K562 (cell line): ENCODE data around the gene RER1. TPM values are rescaled to one million over a fixed set of nuclear protein-coding genes. Genes with fewer than 3 reads are reported as not detected.

Experiments
- ATAC-seq: fragments of 200-7000 bp; cut with Tn5 transposase; 3 replicates; pipeline ENCODE4 v1.9.1; 2020; ENCODE audit warnings: moderate library complexity
- BruUV-seq: library from RNA; stranded (reverse); fragments of 400-500 nt; replicated peaks from 2 replicates; lab custom pipeline; 2021; lab: Mats Ljungman, UMichigan
- CTCF ChIA-PET: fragments of 300-600 bp; formaldehyde crosslinking; extraction: SDS; loops from one replicate; lab custom pipeline; 2021; ENCODE audit warnings: low intra/inter-chr PET ratio; lab: Yijun Ruan, JAX
- POLR2A ChIA-PET: fragments of 300-600, 350-650 bp; sonication (Branson Sonifier 250); formaldehyde crosslinking; extraction: SDS; loops from one replicate; lab custom pipeline; 2021; ENCODE audit warnings: antibody characterized with exemption, inconsistent platforms; lab: Yijun Ruan, JAX
- DNase-seq, 4 experiments: peaks; one replicate each; pipeline versions ENCODE4 v3.0.0 to v3.0.0-alpha.2; 2011 to 2018; ENCODE audit warnings: low spot score in 3 of 4, mixed read lengths in 3 of 4; ENCODE audit errors: extremely low read depth in 1 of 4
- FAIRE-seq: peaks from 2 replicates; lab custom pipeline; 2011; peaks lifted over from hg19 to GRCh38; lab: Jason Lieb, UNC
- H2AFZ ChIP-seq: 2 replicates; pipeline ENCODE4 v1.6.0; 2011; ENCODE audit warnings: low read depth, low read length, control low read depth, inconsistent platforms
- H3K27ac ChIP-seq: fragments of 200-600 bp; 3 replicates; pipeline ENCODE4 v1.8.0; 2011; ENCODE audit warnings: low read depth, mild to moderate bottlenecking, control low read depth, inconsistent platforms, low read length, moderate library complexity, mixed read lengths; ENCODE audit errors: extremely low read depth
- H3K27me3 ChIP-seq, 2 experiments: fragments of 300-600 bp in 1 of 2; 2 replicates in 1 of 2; 3 replicates in 1 of 2; pipeline versions ENCODE4 v1.6.0 to v1.8.0; 2011; ENCODE audit warnings: inconsistent platforms in 2 of 2, low read length in 2 of 2, mild to moderate bottlenecking in 1 of 2, mixed read lengths in 1 of 2, moderate library complexity in 1 of 2; ENCODE audit not compliant: control insufficient read depth in 2 of 2, insufficient read depth in 2 of 2
- H3K36me3 ChIP-seq: fragments of 300-600 bp; 3 replicates; pipeline ENCODE4 v1.8.0; 2011; ENCODE audit warnings: mild to moderate bottlenecking, low read length, inconsistent platforms; ENCODE audit not compliant: control insufficient read depth, insufficient read depth
- H3K4me1 ChIP-seq, 2 experiments: fragments of 200-600 bp in 1 of 2; replicated peaks in 1 of 2; 2 replicates in 1 of 2; 3 replicates in 1 of 2; pipeline versions ENCODE4 v1.5.1 to v1.8.0; 2011; ENCODE audit warnings: inconsistent platforms in 2 of 2, low read length in 2 of 2, mild to moderate bottlenecking in 1 of 2, mixed read lengths in 1 of 2, moderate library complexity in 1 of 2; ENCODE audit not compliant: control insufficient read depth in 2 of 2, insufficient read depth in 2 of 2
- H3K4me2 ChIP-seq: 2 replicates; pipeline ENCODE4 v1.6.1; 2011; ENCODE audit warnings: low read length, control low read depth, inconsistent platforms, mixed read lengths; ENCODE audit not compliant: insufficient read depth
- H3K4me3 ChIP-seq: fragments of 200-600 bp; sonication (generic), shearing (Covaris generic); 2 replicates; pipeline ENCODE4 v1.5.1; 2016; ENCODE audit warnings: control low read depth, inconsistent platforms
- H3K79me2 ChIP-seq: fragments of 200-600 bp; 3 replicates; pipeline ENCODE4 v1.8.0; 2011; ENCODE audit warnings: low read length, inconsistent platforms; ENCODE audit not compliant: control insufficient read depth, insufficient read depth
- H3K9ac ChIP-seq, 2 experiments: 2 replicates each; pipeline versions ENCODE4 v1.6.0 to v1.6.1; 2011; ENCODE audit warnings: low read depth in 2 of 2, low read length in 2 of 2, control low read depth in 1 of 2, inconsistent platforms in 1 of 2, mild to moderate bottlenecking in 1 of 2, mixed read lengths in 1 of 2; ENCODE audit not compliant: insufficient read depth in 1 of 2
- H3K9me1 ChIP-seq: one replicate; pipeline ENCODE4 v1.6.0; 2011; ENCODE audit warnings: inconsistent platforms, mild to moderate bottlenecking, low read length, moderate library complexity; ENCODE audit not compliant: control insufficient read depth, insufficient read depth
- H3K9me3 ChIP-seq: replicated peaks from 2 replicates; pipeline ENCODE4 v1.5.1; 2011; ENCODE audit warnings: low read depth, low read length, inconsistent platforms; ENCODE audit not compliant: control insufficient read depth, insufficient read depth
- H4K20me1 ChIP-seq: replicated peaks from 2 replicates; pipeline ENCODE4 v1.6.1; 2011; ENCODE audit warnings: low read length, inconsistent platforms, mixed read lengths; ENCODE audit not compliant: control insufficient read depth, insufficient read depth
- CAMTA2 ChIP-seq: fragments of 250-450 bp; sonication (Bioruptor Pico); conservative IDR thresholded peaks from 2 replicates; pipeline ENCODE4 v1.5.1; 2022
- HEY1 ChIP-seq: fragments of 250-450 bp; sonication (Bioruptor Pico); IDR thresholded peaks from 2 replicates; pipeline ENCODE4 v1.5.0; 2020; ENCODE audit warnings: mild to moderate bottlenecking, moderate library complexity, borderline replicate concordance
- KAT7 ChIP-seq: sonication (generic); formaldehyde crosslinking; IDR thresholded peaks from 2 replicates; pipeline ENCODE4 v1.8.0; 2022; ENCODE audit warnings: missing genetic modification reagents, mild to moderate bottlenecking, borderline replicate concordance
- KDM5B ChIP-seq: fragments of 200-600 bp; sonication (generic); IDR thresholded peaks from 2 replicates; pipeline ENCODE4 v1.6.1; 2012; ENCODE audit warnings: low read depth, mild to moderate bottlenecking, moderate library complexity, low read length, control low read depth, inconsistent platforms; ENCODE audit not compliant: insufficient replicate concordance
- POLR2AphosphoS5 ChIP-seq: IDR thresholded peaks from 2 replicates; pipeline ENCODE4 v1.6.1; 2011; ENCODE audit warnings: mild to moderate bottlenecking, low read depth, low read length, moderate library complexity; ENCODE audit not compliant: control insufficient read depth, insufficient read depth
- RBFOX2 ChIP-seq: fragments of 200-400 bp; formaldehyde crosslinking; IDR thresholded peaks from 2 replicates; pipeline ENCODE4 v1.6.1; 2017; ENCODE audit warnings: low read depth, mild to moderate bottlenecking, low read length, moderate library complexity
- SMARCA4 ChIP-seq: fragments of 450-650 bp; IDR thresholded peaks from 2 replicates; pipeline ENCODE4 v1.6.1; 2016
- ZNF316 ChIP-seq: fragments of 450-650 bp; IDR thresholded peaks from 2 replicates; pipeline ENCODE4 v1.6.1; 2016
- WGBS: fragments of 100-300 bp; shearing (Covaris generic); methylation state at CpG from one replicate; pipeline ENCODE4 v1.1.6; 2016; ENCODE audit warnings: low coverage, mixed read lengths; ENCODE audit not compliant: insufficient coverage; ENCODE audit errors: missing lambda C conversion rate; 5-methylcytosine and 5-hydroxymethylcytosine counted together
- in situ Hi-C: fragments of 300-500 bp; cut with MboI; formaldehyde crosslinking; loops from 4 replicates; pipeline ENCODE4 v1.15.0; 2018; ENCODE audit warnings: inconsistent platforms, mixed read lengths
- intact Hi-C: fragments of 100-400 bp; cut with micrococcal nuclease; formaldehyde crosslinking; loops from 2 replicates; pipeline ENCODE4 v1.14.2; 2022
- polyA plus RNA-seq, 8 experiments: library from polyadenylated mRNA; depleted of rRNA in 4 of 8; stranded (reverse) in 5 of 8; unstranded in 3 of 8; fragments of >200 nt; fragmentation: Nextera tagmentation in 2 of 8; fragmentation: Illumina TruSeq in 1 of 8; extraction: Ambion mirVana in 2 of 8; extraction: Trizol in 1 of 8; gene quantifications; 2 replicates each; pipeline versions ENCODE4 v1.2.1 to v1.2.3, GENCODE V29; 2011 to 2014; ENCODE audit warnings: inconsistent platforms in 1 of 8, missing spikeins in 1 of 8
- total RNA-seq, 7 experiments: library from RNA; depleted of rRNA in 6 of 7; stranded (reverse); fragments of >200 nt in 6 of 7; fragmentation: Illumina TruSeq in 2 of 7; extraction: Trizol in 2 of 7; gene quantifications; 2 replicates each; pipeline versions ENCODE4 v1.2.1 to v1.2.3, GENCODE V29; 2011 to 2021; ENCODE audit warnings: low replicate concordance in 1 of 7
- TF ChIP-seq, protein P1 (sequence below): sonication (generic); formaldehyde crosslinking; IDR thresholded peaks from 2 replicates; pipeline ENCODE4 v1.9.0; 2022; ENCODE audit warnings: mild to moderate bottlenecking, missing genetic modification reagents

RER1 gene
- total and polyA plus RNA-seq, 9 of the 15 experiments (the other 6 are each of a cell fraction or from before 2014, with no cell fraction given), result 19.6 to 354 (median 183) TPM

DNA sequence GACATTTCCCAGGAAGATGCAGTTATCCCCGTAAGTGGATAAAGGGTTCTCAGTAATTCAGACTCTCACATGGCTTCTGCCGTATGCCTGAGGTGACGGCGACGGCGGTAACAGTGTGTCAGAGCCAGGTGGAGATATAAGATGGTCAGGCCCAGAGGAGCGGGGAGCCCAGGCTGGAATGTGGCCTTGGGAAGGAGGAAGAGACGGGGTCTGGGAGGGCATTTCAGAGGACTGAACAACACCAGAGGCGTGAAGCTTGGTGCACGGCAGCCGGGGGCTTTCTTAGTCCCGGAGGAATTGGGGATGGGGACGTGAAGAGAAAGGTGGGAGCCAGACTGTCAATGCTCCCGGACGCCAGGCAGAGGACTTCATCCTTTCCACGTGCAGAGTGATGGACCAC is 1.0 kb downstream of the RER1 start:
- no peaks in the 10 kb centered on the region for H3K27me3 ChIP-seq
- no peak for ATAC-seq
- CTCF ChIA-PET, result no interaction called here
- peak overlapping the region; percentile 79 for H3K27ac ChIP-seq
- TF ChIP-seq CAMTA2 (CRISPR knock-in tag) (no peak), KDM5B (peak; percentile 35), SMARCA4 (0 out of 2 replicates have a peak, but pooled peaks have one; percentile 0), ZNF316 (peak; percentile 20; the same call in 1 of the 2 replicates), KAT7 (CRISPR knock-in tag) (0 out of 2 replicates have a peak, but pooled peaks have one; percentile 44)
- TF ChIP-seq, all 486 proteins: peak for 4
- DNase-seq (peak in 1 of 4 experiments; percentile 29), FAIRE-seq (no peak)
- Histone ChIP-seq H3K36me3 (peaks cover 58% of the 10 kb centered on the region), H3K9me3 (no peaks in the 10 kb centered on the region), H2AFZ (no peak overlapping the region), H3K4me2 (peak overlapping the region; percentile 93), H3K4me3 (peak overlapping the region; percentile 100), H3K9ac (peak overlapping the region; percentile 78 to 94), H4K20me1 (peaks cover 18% of the 10 kb centered on the region; the same call in 1 of the 2 replicates), H3K4me1 (peaks cover 22 to 49% of the 10 kb centered on the region in 2 experiments), H3K79me2 (peaks cover 56% of the 10 kb centered on the region), H3K9me1 (peaks cover 11% of the 10 kb centered on the region)
- in situ Hi-C loops, result no loop called here
- WGBS, result 34% methylated on average over 16 of the region's 16 CpGs
- intact Hi-C loops, result no loop called here
- no TSS peak for BruUV-seq
- POLR2A ChIA-PET, result interaction anchor here (0.6 to 1.7 kb wide), 5 partner anchors 20 to 198 kb away, joined by 3 to 7 read pairs (median 4); partner anchors contain the start of gene PEX10

DNA sequence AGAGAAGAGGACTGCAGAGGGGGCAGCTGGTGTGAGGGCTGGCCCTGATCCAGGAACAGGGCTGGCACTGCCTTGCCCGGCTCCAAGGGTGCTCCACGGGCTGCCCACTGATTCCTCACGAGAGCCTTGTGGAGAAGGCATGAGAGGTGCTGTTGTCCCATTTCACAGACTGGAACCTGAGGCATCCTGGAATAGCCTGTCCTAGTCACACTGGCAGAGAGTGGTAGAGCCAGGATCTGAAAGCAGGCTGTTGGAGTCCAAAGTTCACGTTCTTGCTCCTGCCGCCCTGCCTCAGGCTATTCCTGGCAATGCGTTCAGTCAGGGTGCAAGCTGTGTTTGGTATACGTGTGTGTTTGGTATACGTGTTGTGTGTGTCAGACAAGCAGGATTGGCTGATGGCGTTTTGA is 1.8 kb downstream of the RER1 start:
- no peak for DNase-seq
- Histone ChIP-seq H3K79me2 (peaks cover 60% of the 10 kb centered on the region), H3K27ac (no peak overlapping the region), H3K9me3 (no peaks in the 10 kb centered on the region), H3K27me3 (no peaks in the 10 kb centered on the region), H3K4me1 (peaks cover 22 to 49% of the 10 kb centered on the region in 2 experiments), H4K20me1 (peaks cover 18% of the 10 kb centered on the region; the same call in 1 of the 2 replicates), H3K4me3 (no peak overlapping the region), H2AFZ (no peak overlapping the region), H3K4me2 (0 out of 2 replicates have a peak overlapping the region, but pooled peaks have one; percentile 5), H3K9me1 (peaks cover 11% of the 10 kb centered on the region), H3K9ac (peak overlapping the region; percentile 78 to 85; a peak in 3 of 4 replicates), H3K36me3 (peaks cover 60% of the 10 kb centered on the region)
- no TSS peak for BruUV-seq
- no peak for FAIRE-seq
- no peak for ATAC-seq
- peak; percentile 23; the same call in 1 of the 2 replicates for TF ChIP-seq RBFOX2
- no peak for TF ChIP-seq HEY1 (CRISPR knock-in tag)
- TF ChIP-seq POLR2AphosphoS5, result peak; percentile 35; the same call in 1 of the 2 replicates
- TF ChIP-seq, protein P1, sequence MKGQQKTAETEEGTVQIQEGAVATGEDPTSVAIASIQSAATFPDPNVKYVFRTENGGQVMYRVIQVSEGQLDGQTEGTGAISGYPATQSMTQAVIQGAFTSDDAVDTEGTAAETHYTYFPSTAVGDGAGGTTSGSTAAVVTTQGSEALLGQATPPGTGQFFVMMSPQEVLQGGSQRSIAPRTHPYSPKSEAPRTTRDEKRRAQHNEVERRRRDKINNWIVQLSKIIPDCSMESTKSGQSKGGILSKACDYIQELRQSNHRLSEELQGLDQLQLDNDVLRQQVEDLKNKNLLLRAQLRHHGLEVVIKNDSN (CRISPR knock-in tag), result 0 out of 2 replicates have a peak, but pooled peaks have one; percentile 25
- peak; percentile 50 for TF ChIP-seq KDM5B
- WGBS, result 91% methylated on average over 9 of the region's 9 CpGs
- intact Hi-C loops, result no loop called here
- ChIA-PET CTCF (interaction anchor here (0.6 kb wide), 1 partner anchor 475 kb away, joined by 3 read pairs; the partner anchor contains the start of gene TMEM52), POLR2A (interaction anchor here (0.8 to 2.1 kb wide), 4 partner anchors 11 to 198 kb away, joined by 4 to 7 read pairs (median 4); no protein-coding TSS in a partner anchor)
- in situ Hi-C loops, result no loop called here
